K562 (cell line): ENCODE measurements around the gene SYNE2. TPM values are rescaled to one million over a fixed set of nuclear protein-coding genes. Genes with fewer than 3 reads are reported as not detected.

ENCODE experiments used
- CAMTA2 ChIP-seq: fragments of 250-450 bp; sonication (Bioruptor Pico); conservative IDR thresholded peaks from 2 replicates; pipeline ENCODE4 v1.5.1; 2022
- CCAR2 ChIP-seq: fragments of 200-400 bp; formaldehyde crosslinking; IDR thresholded peaks from 2 replicates; pipeline ENCODE4 v1.6.1; 2017; ENCODE audit warnings: mild to moderate bottlenecking, low read depth, low read length
- PHB2 ChIP-seq: fragments of 450-650 bp; IDR thresholded peaks from 2 replicates; pipeline ENCODE4 v1.6.1; 2017; ENCODE audit warnings: low read depth
- POLR3G ChIP-seq: IDR thresholded peaks from 2 replicates; pipeline ENCODE4 v1.6.1; 2011; ENCODE audit not compliant: insufficient read length, insufficient replicate concordance; ENCODE audit errors: extremely low read depth
- SMC3 ChIP-seq: conservative IDR thresholded peaks from 2 replicates; pipeline ENCODE4 v1.6.1; 2011; ENCODE audit warnings: low read depth, low read length, improper control_type of control experiment; ENCODE audit not compliant: insufficient read depth
- WHSC1 ChIP-seq: IDR thresholded peaks from one replicate; pipeline ENCODE4 v1.6.1; 2012; ENCODE audit warnings: low read length, control low read depth, inconsistent platforms
- polyA plus RNA-seq, 8 experiments: library from polyadenylated mRNA; depleted of rRNA in 4 of 8; stranded (reverse) in 5 of 8; unstranded in 3 of 8; fragments of >200 nt; fragmentation: Nextera tagmentation in 2 of 8; fragmentation: Illumina TruSeq in 1 of 8; extraction: Ambion mirVana in 2 of 8; extraction: Trizol in 1 of 8; gene quantifications; 2 replicates each; pipeline versions ENCODE4 v1.2.1 to v1.2.3, GENCODE V29; 2011 to 2014; ENCODE audit warnings: inconsistent platforms in 1 of 8, missing spikeins in 1 of 8
- total RNA-seq, 7 experiments: library from RNA; depleted of rRNA in 6 of 7; stranded (reverse); fragments of >200 nt in 6 of 7; fragmentation: Illumina TruSeq in 2 of 7; extraction: Trizol in 2 of 7; gene quantifications; 2 replicates each; pipeline versions ENCODE4 v1.2.1 to v1.2.3, GENCODE V29; 2011 to 2021; ENCODE audit warnings: low replicate concordance in 1 of 7
- TF ChIP-seq, protein P1 (sequence below): fragments of 450-650 bp; conservative IDR thresholded peaks from 2 replicates; pipeline ENCODE4 v1.6.1; 2016; ENCODE audit warnings: missing genetic modification characterization, low read depth, mild to moderate bottlenecking, missing compliant biosample characterization, moderate library complexity
- TF ChIP-seq, protein P2 (sequence below): fragments of 450-650 bp; IDR thresholded peaks from 2 replicates; pipeline ENCODE4 v1.7.0; 2016; ENCODE audit warnings: borderline replicate concordance
- TF ChIP-seq, protein P3 (sequence below): IDR thresholded peaks from 2 replicates; pipeline ENCODE4 v1.6.1; 2011; ENCODE audit not compliant: insufficient read length; ENCODE audit errors: extremely low read depth
- TF ChIP-seq, protein P4 (sequence below): sonication (generic); formaldehyde crosslinking; IDR thresholded peaks from 2 replicates; pipeline ENCODE4 v1.8.0; 2023; ENCODE audit warnings: mild to moderate bottlenecking, missing genetic modification reagents

SYNE2 gene
- total and polyA plus RNA-seq, 9 of the 15 experiments (the other 6 are each of a cell fraction or from before 2014, with no cell fraction given), result 0.06 to 0.53 (median 0.11) TPM

DNA sequence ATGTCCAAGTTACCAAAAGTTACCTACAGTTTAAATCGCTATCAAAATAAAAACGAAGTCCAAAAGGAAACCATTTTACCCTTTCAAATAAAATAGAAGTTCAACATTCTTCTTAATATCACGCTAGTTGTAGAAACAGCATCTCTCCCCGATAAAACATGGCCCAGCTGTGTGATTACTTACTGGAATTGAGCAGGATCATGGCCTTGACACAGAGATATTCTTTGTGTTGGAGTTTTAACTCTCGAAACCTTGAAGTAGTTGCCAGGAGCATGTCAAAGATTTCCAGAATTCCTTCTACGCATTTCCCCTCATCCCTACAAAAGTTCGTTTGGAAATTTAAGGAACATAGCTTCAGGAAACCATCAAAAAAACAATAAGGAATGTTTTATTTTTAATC lies 396.6 kb downstream of the SYNE2 start (continued):
- no peak for TF ChIP-seq CAMTA2
- no peak for TF ChIP-seq CCAR2
- TF ChIP-seq SMC3, result no peak
- TF ChIP-seq PHB2, result no peak
- TF ChIP-seq, protein P1, sequence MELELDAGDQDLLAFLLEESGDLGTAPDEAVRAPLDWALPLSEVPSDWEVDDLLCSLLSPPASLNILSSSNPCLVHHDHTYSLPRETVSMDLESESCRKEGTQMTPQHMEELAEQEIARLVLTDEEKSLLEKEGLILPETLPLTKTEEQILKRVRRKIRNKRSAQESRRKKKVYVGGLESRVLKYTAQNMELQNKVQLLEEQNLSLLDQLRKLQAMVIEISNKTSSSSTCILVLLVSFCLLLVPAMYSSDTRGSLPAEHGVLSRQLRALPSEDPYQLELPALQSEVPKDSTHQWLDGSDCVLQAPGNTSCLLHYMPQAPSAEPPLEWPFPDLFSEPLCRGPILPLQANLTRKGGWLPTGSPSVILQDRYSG (tag), result no peak
- no peak for TF ChIP-seq POLR3G
- TF ChIP-seq, protein P2, sequence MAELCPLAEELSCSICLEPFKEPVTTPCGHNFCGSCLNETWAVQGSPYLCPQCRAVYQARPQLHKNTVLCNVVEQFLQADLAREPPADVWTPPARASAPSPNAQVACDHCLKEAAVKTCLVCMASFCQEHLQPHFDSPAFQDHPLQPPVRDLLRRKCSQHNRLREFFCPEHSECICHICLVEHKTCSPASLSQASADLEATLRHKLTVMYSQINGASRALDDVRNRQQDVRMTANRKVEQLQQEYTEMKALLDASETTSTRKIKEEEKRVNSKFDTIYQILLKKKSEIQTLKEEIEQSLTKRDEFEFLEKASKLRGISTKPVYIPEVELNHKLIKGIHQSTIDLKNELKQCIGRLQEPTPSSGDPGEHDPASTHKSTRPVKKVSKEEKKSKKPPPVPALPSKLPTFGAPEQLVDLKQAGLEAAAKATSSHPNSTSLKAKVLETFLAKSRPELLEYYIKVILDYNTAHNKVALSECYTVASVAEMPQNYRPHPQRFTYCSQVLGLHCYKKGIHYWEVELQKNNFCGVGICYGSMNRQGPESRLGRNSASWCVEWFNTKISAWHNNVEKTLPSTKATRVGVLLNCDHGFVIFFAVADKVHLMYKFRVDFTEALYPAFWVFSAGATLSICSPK, result no peak
- TF ChIP-seq, protein P3, sequence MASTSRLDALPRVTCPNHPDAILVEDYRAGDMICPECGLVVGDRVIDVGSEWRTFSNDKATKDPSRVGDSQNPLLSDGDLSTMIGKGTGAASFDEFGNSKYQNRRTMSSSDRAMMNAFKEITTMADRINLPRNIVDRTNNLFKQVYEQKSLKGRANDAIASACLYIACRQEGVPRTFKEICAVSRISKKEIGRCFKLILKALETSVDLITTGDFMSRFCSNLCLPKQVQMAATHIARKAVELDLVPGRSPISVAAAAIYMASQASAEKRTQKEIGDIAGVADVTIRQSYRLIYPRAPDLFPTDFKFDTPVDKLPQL, result no peak
- TF ChIP-seq, protein P4, sequence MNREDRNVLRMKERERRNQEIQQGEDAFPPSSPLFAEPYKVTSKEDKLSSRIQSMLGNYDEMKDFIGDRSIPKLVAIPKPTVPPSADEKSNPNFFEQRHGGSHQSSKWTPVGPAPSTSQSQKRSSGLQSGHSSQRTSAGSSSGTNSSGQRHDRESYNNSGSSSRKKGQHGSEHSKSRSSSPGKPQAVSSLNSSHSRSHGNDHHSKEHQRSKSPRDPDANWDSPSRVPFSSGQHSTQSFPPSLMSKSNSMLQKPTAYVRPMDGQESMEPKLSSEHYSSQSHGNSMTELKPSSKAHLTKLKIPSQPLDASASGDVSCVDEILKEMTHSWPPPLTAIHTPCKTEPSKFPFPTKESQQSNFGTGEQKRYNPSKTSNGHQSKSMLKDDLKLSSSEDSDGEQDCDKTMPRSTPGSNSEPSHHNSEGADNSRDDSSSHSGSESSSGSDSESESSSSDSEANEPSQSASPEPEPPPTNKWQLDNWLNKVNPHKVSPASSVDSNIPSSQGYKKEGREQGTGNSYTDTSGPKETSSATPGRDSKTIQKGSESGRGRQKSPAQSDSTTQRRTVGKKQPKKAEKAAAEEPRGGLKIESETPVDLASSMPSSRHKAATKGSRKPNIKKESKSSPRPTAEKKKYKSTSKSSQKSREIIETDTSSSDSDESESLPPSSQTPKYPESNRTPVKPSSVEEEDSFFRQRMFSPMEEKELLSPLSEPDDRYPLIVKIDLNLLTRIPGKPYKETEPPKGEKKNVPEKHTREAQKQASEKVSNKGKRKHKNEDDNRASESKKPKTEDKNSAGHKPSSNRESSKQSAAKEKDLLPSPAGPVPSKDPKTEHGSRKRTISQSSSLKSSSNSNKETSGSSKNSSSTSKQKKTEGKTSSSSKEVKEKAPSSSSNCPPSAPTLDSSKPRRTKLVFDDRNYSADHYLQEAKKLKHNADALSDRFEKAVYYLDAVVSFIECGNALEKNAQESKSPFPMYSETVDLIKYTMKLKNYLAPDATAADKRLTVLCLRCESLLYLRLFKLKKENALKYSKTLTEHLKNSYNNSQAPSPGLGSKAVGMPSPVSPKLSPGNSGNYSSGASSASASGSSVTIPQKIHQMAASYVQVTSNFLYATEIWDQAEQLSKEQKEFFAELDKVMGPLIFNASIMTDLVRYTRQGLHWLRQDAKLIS (CRISPR knock-in tag), result no peak
- TF ChIP-seq WHSC1, result no peak
